HG03521 (cell line): ENCODE results near the gene MON2.
"Not testable (repeated sequence)": the region's sequence is repeated elsewhere in the genome, so short reads cannot be mapped to it uniquely, and the experiment has no call there.

ENCODE experiments used
- ATAC-seq: cut with Tn5 transposase; IDR thresholded peaks from one replicate; pipeline ENCODE4 v1.9.1; 2021; ENCODE audit warnings: mild to moderate bottlenecking, moderate library complexity; ENCODE audit not compliant: unreplicated experiment

The MON2 gene

GRCh38 chr12:62543741-62544140 lies 77.1 kb downstream of the MON2 start:
- no peak for ATAC-seq

DNA sequence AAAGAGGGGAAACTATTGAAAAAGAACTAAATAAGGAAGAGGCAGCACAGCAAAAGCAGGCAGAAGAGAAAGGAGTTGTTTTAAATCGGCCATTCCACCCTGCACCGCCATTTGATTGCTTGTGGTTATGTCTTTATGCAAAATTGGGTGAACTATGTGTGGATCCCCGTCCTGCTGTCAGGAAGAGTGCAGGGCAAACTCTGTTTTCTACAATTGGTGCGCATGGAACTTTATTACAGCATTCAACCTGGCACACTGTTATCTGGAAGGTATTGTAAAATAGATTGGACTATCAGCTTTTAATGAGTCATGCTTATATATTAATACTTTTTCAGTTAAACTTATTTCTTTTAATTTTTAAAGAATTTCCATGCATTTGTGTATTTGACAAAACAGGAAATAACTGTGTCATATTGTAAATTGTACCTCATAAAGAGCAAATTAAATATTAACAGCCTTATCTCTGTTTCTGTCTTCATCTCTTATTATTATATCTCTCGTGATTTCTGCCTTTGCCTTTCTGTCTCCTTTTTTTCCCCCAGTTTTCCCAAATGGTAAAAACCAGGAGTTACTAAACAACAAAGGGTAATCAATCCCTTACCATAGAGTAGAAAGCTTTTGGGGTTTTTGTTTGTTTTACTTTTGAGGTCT lies 86.4 kb downstream of the MON2 start:
- no peak for ATAC-seq

DNA sequence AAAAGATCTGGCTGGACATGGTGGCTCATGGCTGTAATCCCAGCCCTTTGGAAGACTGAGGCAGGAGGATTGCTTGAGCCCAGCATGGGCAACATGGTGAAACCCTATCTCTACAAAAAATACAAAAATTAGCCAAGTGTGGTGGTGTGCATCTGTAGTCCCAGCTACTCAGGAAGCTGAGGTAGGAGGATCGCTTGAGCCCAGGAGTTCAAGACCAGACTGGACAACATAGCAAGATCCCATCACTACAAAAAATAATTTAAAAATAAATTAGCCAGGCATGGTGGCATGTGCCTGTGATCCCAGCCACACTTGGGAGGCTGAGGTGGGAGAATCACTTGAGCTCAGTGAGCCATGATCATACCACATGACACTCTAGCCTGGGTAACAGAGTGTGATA lies 92.7 kb downstream of the MON2 start:
- ATAC-seq, result not testable (repeated sequence)

- ATAC-seq, result no peak
Observed at GRCh38 chr12:62562846-62563245, 96.2 kb downstream of the MON2 start.

DNA sequence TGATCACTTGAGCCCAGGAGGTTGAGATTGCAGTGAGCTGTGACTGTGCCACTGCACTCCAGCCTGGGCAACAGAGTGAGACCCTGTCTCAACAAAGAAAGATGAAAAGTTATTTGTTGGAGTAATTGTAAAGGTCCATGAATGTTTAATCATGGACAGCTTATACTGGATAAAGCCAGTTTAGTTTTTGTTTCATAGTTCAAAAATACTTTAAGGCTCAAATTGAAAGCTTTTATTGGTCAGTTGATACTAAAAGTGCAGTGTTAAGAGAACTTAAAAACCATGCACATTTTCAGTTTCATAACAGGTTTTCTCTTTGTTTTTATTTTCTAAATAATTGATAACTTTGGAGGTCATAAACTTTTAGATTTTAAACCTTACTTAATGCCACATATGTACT lies 108.4 kb downstream of the MON2 start:
- no peak for ATAC-seq

DNA sequence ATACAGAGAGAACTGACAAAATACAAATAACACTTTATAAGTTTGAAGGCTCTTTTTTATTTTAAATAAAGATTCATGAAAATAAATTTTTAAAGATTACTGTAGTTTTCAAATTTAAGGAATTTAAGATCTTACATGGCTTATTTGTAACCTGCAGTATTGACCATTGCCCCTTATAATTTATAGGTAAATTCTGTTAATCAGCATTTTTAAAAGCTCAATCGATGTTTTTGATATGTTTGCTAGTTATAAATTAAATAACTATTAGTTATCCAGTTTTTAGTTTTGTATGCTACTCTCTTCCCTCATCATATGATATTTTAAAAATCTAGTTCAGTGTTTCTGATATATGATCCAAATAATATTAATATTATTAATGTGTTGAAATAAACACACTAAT lies 109.9 kb downstream of the MON2 start:
- ATAC-seq, result no peak

DNA sequence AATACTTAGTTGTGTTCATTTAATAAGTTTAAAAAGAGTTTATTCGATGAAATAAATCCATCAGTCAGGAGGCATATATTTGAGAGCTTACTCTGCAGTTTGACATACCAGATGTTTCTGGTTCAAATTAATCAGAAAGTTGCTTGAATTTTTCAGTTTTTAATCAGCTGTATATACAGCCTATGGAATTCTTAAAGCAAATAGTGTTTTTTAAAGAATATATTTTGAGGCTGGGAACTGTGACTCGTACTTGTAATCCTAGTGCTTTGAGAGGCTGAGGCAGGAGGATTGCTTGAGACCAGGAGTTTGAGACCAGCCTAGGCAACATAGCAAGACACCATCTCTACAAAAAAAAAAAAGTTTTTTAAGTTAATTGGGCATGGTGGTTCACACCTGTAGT lies 112.1 kb downstream of the MON2 start:
- no peak for ATAC-seq

- ATAC-seq, result no peak
Observed at GRCh38 chr12:62581288-62582064, 114.8 kb downstream of the MON2 start.

- ATAC-seq, result no peak
Observed at GRCh38 chr12:62582065-62582366, 115.4 kb downstream of the MON2 start.

- no peak for ATAC-seq
Observed at GRCh38 chr12:62584619-62585018, 118.0 kb downstream of the MON2 start.

DNA sequence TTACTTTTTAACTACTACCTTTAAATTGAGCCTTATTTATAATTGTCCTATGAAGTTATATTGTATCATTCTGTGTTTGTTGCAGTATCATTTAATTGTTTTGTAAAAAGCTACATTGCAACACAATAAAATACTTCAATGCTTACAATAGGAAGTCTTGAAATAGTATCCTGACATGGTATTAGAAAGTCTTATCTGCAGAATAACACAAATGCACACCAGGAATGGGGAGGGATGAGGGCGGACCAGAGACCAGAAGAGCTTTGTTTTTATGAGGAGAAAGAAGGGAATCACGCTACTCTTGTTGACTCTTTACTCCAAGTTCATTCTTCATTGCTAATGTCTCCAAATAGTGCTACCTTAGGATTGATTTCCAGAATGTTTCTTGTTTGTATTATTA lies 120.2 kb downstream of the MON2 start:
- ATAC-seq, result no peak

- ATAC-seq, result no peak
Observed at GRCh38 chr12:62588916-62589315, 122.3 kb downstream of the MON2 start.

- no peak for ATAC-seq
Observed at GRCh38 chr12:62597253-62597652, 130.6 kb downstream of the MON2 start.

- no peak for ATAC-seq
Observed at GRCh38 chr12:62598846-62599245, 132.2 kb downstream of the MON2 start.

- ATAC-seq, result no peak
Observed at GRCh38 chr12:62599854-62600437, 133.3 kb downstream of the MON2 start.

GRCh38 chr12:62601765-62602164 lies 135.1 kb downstream of the MON2 start:
- no peak for ATAC-seq

- ATAC-seq, result peak; percentile 55
Observed at GRCh38 chr12:62602255-62603060, 135.8 kb downstream of the MON2 start.

GRCh38 chr12:62603061-62603810 lies 136.6 kb downstream of the MON2 start:
- peak; percentile 67 for ATAC-seq

- no peak for ATAC-seq
Observed at GRCh38 chr12:62603811-62604098, 137.1 kb downstream of the MON2 start.

DNA sequence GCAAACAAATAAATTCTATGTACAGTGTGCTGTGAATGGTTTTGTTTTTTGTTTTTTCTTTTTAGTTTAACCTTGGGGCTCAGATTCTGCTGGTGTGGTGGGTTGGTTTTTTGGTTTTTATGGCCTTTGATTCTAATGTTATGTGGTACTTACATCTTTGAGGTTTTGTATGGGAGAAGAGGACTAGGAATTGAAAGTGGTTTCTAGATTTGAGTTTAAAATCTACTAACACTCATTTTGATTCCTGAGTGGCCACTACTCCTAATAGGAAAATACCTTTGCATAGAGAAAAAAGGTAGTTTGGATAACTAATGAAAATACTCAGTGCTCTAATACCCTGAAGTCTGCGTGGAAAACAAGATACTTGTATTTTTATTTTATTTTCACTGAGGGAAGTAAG lies 137.7 kb downstream of the MON2 start:
- no peak for ATAC-seq

- ATAC-seq, result no peak
Observed at GRCh38 chr12:62604871-62605270, 138.2 kb downstream of the MON2 start.
